Thoracic aorta endothelial cell (primary cell): ENCODE measurements around the gene ERBIN. TPM values are rescaled to one million over a fixed set of nuclear protein-coding genes. Genes with fewer than 3 reads are reported as not detected.

Experiments
- small RNA-seq: library from RNA; depleted of rRNA; stranded (forward); fragments of <200 nt; gene quantifications from one replicate; pipeline ENCODE3, GENCODE V24; 2012
- total RNA-seq: library from RNA; depleted of rRNA; stranded (reverse); fragments of >200 nt; gene quantifications from 2 replicates; pipeline ENCODE4 v1.2.3, GENCODE V29; 2012

Gene ERBIN
- 95.9 and 100 TPM in 2 replicates for total RNA-seq

DNA sequence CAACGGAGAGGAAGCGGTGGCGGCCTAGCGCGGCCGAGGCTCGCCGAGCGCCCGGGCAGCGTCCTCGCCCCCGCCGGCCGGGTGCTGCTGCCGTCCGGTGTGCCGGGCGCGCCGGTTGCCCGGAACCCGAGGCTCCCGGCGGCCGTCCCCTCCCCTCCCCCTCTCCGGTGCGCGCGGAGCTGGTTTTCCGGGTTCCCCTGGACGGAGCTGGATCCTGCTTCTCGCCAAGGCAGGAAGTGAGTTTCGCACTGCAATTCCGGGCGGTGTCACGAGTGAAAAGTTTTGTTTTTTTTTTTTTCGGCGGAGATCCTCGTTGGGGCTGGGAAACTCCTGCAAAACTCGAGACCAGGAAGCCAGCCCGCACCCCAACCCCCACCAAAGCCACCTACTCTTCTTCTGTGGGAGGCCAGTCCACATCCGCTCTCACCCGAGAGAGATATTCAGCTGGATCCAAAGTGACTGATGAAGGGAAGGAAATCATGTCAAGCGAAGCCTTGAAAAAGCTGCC lies at the start of gene ERBIN:
TSS of gene ERBIN (plus strand) at position 300 of the 508 bp plus-strand sequence. CDS start 66,144 bp downstream, outside the sequence.

Small RNAs within 50 kb of the gene (small RNA-seq; reads per million reads assigned to genes)
- gene RF00598, result not detected

Other genes starting within 250 kb of the ERBIN start
- gene SGTB, start 204.5 kb upstream of the ERBIN start, total RNA-seq, result 18.1 and 23.9 TPM in 2 replicates
- gene NLN, start 204.4 kb upstream of the ERBIN start, total RNA-seq, result 61.0 and 71.6 TPM in 2 replicates
- 126 and 128 TPM in 2 replicates for gene SREK1, start 217.7 kb downstream of the ERBIN start, total RNA-seq